ENCODE data around the gene CLNK.

GRCh38 chr4:10584042-10584441 is 100.5 kb downstream of the CLNK start:
- TF ChIP-seq HDAC6 (IDR thresholded peaks at IDR 0.05; ENCODE audit: low read depth, low read length) (no peak), ZNF670 (CRISPR knock-in tag; IDR thresholded peaks at IDR 0.05; ENCODE audit: borderline replicate concordance) (no peak), MAFK (conservative IDR thresholded peaks at IDR 0.05 in 1 of 2, IDR thresholded peaks at IDR 0.05 in 1 of 2; ENCODE audit: low read length in 2 of 2) (no peak), U2AF1 (optimal IDR thresholded peaks at IDR 0.05; ENCODE audit: low read depth, low read length) (no peak), CTCF (CRISPR knock-in tag; IDR thresholded peaks at IDR 0.05) (no peak), ELF4 (CRISPR knock-in tag; IDR thresholded peaks at IDR 0.05; ENCODE audit: borderline replicate concordance) (no peak)
